Measurements from ENCODE around the gene KCNQ1.

KCNQ1 gene

GRCh38 chr11:2551131-2551530, 106.3 kb downstream of the KCNQ1 start:
- no peak for TF ChIP-seq GATA2 (IDR thresholded peaks at IDR 0.05; ENCODE audit: low read depth, low read length)
- no peak for TF ChIP-seq GATA3 (IDR thresholded peaks at IDR 0.05; ENCODE audit: low read depth, low read length)

DNA sequence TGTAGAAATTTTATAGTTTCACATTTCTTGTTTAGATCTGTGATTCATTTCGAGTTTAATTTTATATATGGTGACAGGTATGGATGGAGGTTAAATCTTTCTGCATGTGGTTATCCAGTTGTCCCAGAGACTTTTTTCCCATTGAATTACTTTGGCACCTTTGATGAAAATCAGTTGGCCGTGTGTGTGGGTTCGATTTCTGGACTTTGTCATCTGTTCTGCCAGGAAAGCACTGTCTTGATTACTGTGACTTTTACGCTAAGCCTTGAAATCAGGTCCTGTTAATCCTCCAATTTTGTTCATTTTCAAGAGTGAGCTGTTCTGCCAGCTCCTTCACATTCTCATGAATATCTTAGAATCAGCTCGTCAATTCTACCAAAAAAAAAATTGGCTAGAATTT, 107.4 kb downstream of the KCNQ1 start:
- TF ChIP-seq GATA2 (IDR thresholded peaks at IDR 0.05; ENCODE audit: low read depth, low read length) (no peak), GATA3 (IDR thresholded peaks at IDR 0.05; ENCODE audit: low read depth, low read length) (no peak)

- no peak for TF ChIP-seq GATA2 (IDR thresholded peaks at IDR 0.05; ENCODE audit: low read depth, low read length)
- no peak for TF ChIP-seq GATA3 (IDR thresholded peaks at IDR 0.05; ENCODE audit: low read depth, low read length)
Measured at GRCh38 chr11:2553198-2553597, 108.4 kb downstream of the KCNQ1 start.

- no peak for TF ChIP-seq GATA3 (IDR thresholded peaks at IDR 0.05; ENCODE audit: low read depth, low read length)
- TF ChIP-seq GATA2 (IDR thresholded peaks at IDR 0.05; ENCODE audit: low read depth, low read length): no peak
Measured at GRCh38 chr11:2553886-2554285, 109.1 kb downstream of the KCNQ1 start.

- TF ChIP-seq GATA3 (IDR thresholded peaks at IDR 0.05; ENCODE audit: low read depth, low read length) (no peak), GATA2 (IDR thresholded peaks at IDR 0.05; ENCODE audit: low read depth, low read length) (no peak)
Measured at GRCh38 chr11:2554338-2555207, 109.8 kb downstream of the KCNQ1 start.

DNA sequence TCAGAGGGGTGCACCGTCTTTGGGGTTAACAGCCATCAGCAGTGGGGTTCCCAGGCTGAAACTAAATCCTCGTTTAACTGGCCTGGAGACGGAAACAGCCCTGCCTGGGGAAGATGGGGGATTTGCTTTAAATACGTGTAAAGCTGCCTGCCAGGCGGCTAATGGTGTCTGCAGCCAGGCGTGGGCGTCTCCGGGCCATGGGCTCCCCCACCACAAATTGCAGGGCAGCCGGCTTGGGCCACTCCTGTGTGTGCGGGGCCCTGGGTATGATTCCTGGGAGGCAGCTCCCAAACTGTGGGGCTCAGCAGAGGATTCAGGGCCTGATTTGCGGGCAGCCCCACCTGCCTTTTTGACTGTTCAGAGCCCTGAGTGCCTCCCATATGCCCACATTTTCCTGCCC, 110.5 kb downstream of the KCNQ1 start:
- no peak for TF ChIP-seq GATA3 (IDR thresholded peaks at IDR 0.05; ENCODE audit: low read depth, low read length)
- no peak for TF ChIP-seq GATA2 (IDR thresholded peaks at IDR 0.05; ENCODE audit: low read depth, low read length)

DNA sequence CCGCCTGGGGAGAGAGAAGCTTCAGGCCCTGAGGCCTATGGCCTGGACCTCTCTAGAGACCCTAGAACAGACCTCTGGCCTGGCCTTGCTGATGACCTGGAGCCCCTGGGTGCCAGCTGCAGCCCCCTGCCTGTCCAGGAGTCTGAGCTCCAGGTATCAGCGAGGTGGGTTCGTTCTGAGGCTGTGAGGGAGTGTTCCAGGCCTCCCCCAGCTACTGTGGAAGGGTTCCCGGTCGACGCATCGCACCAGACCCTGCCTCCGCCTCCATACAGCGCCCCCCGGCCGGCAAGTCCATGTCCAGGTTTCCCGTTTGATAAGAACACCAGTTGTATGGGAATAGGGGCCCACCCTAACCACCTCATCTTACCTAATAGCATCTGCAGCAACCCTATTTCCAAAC, 111.1 kb downstream of the KCNQ1 start:
- TF ChIP-seq GATA2 (IDR thresholded peaks at IDR 0.05; ENCODE audit: low read depth, low read length) (no peak), GATA3 (IDR thresholded peaks at IDR 0.05; ENCODE audit: low read depth, low read length) (no peak)

DNA sequence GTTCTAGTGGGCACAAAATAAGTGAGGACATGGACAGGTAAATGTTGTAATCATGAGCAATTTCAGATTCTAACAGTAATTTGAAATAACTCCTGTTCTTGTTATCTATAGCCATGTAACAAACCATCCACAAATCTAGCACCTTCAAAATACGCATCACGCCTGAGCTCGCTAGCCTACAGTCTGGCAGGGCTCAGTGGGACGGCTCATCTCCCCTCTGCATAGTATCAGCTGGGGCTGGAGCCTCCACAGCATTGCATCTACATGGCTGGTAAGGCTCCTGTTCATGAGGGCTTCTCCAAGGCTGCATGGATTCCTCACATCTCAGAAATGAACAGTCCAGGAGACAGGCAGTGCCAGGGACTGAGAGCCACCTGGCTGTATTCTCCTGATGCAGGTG, 112.6 kb downstream of the KCNQ1 start:
- TF ChIP-seq GATA3 (IDR thresholded peaks at IDR 0.05; ENCODE audit: low read depth, low read length) (no peak), GATA2 (IDR thresholded peaks at IDR 0.05; ENCODE audit: low read depth, low read length) (no peak)

DNA sequence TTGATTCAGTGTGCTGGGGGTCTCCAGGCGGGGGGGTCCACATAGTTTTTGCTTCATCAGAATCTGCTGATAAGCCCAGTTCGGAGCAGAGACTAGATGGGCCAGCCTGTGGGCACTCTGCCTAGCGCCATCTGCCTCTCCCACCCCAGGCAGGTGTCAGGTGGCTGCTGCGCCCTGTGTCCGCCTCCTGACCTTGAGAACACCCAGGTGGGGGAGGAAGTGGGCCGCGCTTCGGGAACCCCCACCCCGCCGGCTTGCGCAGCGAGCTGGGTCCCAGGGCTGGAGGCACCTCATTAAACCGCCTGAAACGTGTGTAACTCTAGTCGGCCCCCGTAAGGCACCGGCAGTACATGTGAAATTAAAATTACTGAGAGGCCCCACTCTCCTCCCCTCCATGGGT, 113.6 kb downstream of the KCNQ1 start:
- TF ChIP-seq GATA2 (IDR thresholded peaks at IDR 0.05; ENCODE audit: low read depth, low read length): no peak

- TF ChIP-seq GATA2 (IDR thresholded peaks at IDR 0.05; ENCODE audit: low read depth, low read length) (no peak), GATA3 (IDR thresholded peaks at IDR 0.05; ENCODE audit: low read depth, low read length) (no peak)
Measured at GRCh38 chr11:2558861-2559526, 114.2 kb downstream of the KCNQ1 start.

DNA sequence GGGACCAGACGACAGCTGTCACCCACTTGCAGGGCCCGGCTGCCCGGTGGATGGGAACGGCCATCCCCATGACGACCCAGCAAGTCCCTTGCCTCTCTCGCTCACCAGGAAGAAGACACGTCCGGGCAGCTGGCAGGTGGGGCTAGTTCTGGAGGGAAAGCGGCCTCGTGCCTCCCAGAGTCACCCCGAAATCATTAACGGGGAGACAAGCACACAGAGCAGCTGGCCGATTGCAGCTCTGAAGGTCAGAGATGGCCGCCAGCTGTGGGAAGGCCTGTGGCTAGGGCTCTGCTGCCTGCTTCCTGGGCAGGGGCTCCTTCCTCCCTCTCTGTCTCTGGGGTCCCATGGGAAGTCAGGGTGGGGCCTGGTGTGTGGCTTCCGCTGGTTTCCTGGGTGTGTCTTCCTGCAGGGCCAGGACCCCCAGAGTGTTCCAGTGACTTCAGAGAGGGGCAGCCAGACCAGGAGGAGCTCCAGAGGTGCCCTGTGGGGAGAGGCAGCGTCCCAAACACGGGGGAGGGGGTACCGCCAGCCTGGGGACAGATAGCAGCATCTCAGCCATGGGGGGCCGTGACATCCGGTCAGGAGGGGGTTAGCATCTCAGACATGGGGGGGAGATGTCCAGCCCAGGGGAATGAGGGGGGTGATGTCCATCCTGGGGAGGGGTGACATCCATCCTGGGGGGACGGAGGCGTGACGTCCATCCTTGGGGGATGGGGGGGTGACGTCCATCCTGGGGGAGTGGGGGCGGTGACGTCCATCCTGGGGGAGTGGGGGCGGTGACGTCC, 114.9 kb downstream of the KCNQ1 start:
- no peak for TF ChIP-seq GATA2 (IDR thresholded peaks at IDR 0.05; ENCODE audit: low read depth, low read length)
- TF ChIP-seq GATA3 (IDR thresholded peaks at IDR 0.05; ENCODE audit: low read depth, low read length): no peak

- TF ChIP-seq GATA2 (IDR thresholded peaks at IDR 0.05; ENCODE audit: low read depth, low read length) (no peak), GATA3 (IDR thresholded peaks at IDR 0.05; ENCODE audit: low read depth, low read length) (no peak)
Measured at GRCh38 chr11:2561696-2562581, 117.1 kb downstream of the KCNQ1 start.

DNA sequence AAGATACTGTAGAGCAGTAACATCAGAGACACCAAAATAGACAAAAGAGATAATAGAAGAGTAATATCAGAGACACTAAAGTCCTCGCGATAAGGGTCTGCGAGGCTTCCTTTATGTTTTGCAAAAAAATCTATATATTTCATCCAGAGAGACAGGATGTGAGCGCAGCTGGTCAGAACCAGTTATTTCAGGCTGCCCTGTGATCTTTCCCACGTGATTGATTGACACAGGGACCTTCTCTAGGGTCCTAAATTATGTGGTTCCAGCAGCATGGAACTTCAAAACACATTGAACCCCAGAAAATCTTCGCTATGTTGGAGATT, 118.0 kb downstream of the KCNQ1 start:
- TF ChIP-seq GATA3 (IDR thresholded peaks at IDR 0.05; ENCODE audit: low read depth, low read length) (no peak), GATA2 (IDR thresholded peaks at IDR 0.05; ENCODE audit: low read depth, low read length) (no peak)
